ENCODE data around the gene ATXN10.
A peak's percentile ranks its signal among the peaks of the same experiment; 100 is the strongest.

ATXN10 gene

DNA sequence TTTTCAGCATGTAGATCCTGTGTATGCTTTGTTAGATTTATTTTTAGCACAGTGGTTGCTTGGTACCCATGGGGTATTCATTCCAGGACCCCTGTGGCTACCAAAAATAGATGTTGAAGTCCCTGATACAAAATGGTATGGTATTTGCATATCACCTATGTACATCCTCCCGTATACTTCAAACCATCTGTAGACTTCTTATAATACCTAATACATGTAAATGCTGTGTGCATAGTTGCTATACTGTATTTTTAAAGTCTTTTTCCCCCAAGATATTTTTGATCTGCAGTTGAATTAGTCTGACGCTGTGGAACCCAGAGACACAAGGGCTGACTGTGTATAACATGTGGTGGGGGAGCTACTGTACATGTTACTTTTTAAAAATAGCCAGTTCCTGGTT lies 101.1 kb downstream of the ATXN10 start:
- Histone ChIP-seq H3K79me2 (ENCODE audit: control insufficient read depth, low read length) (peaks cover 71% of the 10 kb centered on the region), H3K9me3 (ENCODE audit: control insufficient read depth, insufficient read depth, low read length) (no peaks in the 10 kb centered on the region), H3K36me3 (ENCODE audit: control insufficient read depth, low read length) (peaks cover 48% of the 10 kb centered on the region), H3K4me2 (ENCODE audit: low read length) (peak overlapping the region; percentile 90), H3F3A (ENCODE audit: control insufficient read depth, insufficient read depth) (peaks cover 82% of the 10 kb centered on the region), H4K20me1 (ENCODE audit: control insufficient read depth, insufficient read depth, low read depth, low read length) (no peaks in the 10 kb centered on the region), H3K4me3 (ENCODE audit: low read length) (peak overlapping the region; percentile 66), H3K9me2 (replicated peaks; ENCODE audit: control insufficient read depth, low read length) (no peaks in the 10 kb centered on the region), H3K27me3 (ENCODE audit: control insufficient read depth, low read length) (no peaks in the 10 kb centered on the region), H3K27ac (ENCODE audit: low read depth, low read length) (peak overlapping the region; percentile 100), H3K4me1 (ENCODE audit: control insufficient read depth, low read length) (peaks cover 100% of the 10 kb centered on the region)
- TF ChIP-seq, protein P1, sequence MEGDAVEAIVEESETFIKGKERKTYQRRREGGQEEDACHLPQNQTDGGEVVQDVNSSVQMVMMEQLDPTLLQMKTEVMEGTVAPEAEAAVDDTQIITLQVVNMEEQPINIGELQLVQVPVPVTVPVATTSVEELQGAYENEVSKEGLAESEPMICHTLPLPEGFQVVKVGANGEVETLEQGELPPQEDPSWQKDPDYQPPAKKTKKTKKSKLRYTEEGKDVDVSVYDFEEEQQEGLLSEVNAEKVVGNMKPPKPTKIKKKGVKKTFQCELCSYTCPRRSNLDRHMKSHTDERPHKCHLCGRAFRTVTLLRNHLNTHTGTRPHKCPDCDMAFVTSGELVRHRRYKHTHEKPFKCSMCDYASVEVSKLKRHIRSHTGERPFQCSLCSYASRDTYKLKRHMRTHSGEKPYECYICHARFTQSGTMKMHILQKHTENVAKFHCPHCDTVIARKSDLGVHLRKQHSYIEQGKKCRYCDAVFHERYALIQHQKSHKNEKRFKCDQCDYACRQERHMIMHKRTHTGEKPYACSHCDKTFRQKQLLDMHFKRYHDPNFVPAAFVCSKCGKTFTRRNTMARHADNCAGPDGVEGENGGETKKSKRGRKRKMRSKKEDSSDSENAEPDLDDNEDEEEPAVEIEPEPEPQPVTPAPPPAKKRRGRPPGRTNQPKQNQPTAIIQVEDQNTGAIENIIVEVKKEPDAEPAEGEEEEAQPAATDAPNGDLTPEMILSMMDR (IDR thresholded peaks at IDR 0.05; ENCODE audit: low read depth, low read length, poor library complexity, severe bottlenecking) = no peak

DNA sequence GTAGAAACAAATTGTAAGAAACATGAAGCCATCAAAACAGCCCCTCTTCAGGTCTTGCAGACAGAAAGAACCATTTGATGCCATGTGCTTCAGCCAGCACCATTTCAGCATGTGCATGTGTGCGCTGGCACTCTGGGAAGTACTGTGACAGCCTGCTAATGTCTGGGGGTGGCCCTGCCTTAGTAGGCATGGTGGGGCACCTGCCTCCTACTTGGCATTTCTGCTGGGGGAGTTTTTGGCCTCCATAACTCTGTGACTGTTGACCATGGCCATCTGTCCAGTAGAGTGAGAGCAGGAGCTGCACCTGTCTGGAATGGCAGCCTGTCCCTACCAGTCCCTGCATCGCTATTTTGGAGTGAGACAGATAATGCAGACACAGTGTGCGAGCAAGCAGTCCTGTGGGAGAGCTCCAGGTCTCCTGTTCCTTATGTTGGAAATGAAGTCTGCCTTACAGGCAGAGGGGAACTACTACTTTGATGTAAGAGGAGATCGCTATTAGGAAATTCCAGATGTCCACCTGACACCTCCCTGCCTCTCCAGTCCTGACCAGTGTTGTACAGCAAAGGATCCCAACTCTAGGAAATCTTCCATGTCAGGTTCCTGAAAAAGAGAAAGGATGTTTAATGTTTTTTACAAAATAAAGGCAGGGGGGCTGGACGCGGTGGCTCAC lies 102.5 kb downstream of the ATXN10 start:
- no peaks in the 10 kb centered on the region for H3K9me3 ChIP-seq (ENCODE audit: control insufficient read depth, insufficient read depth, low read length)
- peak overlapping the region; percentile 100 for H3K27ac ChIP-seq (ENCODE audit: low read depth, low read length)
- peak overlapping the region; percentile 90 for H3K4me2 ChIP-seq (ENCODE audit: low read length)
- H3K4me1 ChIP-seq (ENCODE audit: control insufficient read depth, low read length) = peaks cover 100% of the 10 kb centered on the region
- H4K20me1 ChIP-seq (ENCODE audit: control insufficient read depth, insufficient read depth, low read depth, low read length) = no peaks in the 10 kb centered on the region
- H3K9me2 ChIP-seq (replicated peaks; ENCODE audit: control insufficient read depth, low read length) = no peaks in the 10 kb centered on the region
- H3K4me3 ChIP-seq (ENCODE audit: low read length) = peak overlapping the region; percentile 66
- TF ChIP-seq, protein P1 (IDR thresholded peaks at IDR 0.05; ENCODE audit: low read depth, low read length, poor library complexity, severe bottlenecking) = no peak
- no peak for TF ChIP-seq EZH2phosphoT487 (IDR thresholded peaks at IDR 0.05; ENCODE audit: borderline replicate concordance, low read length)
- H3K36me3 ChIP-seq (ENCODE audit: control insufficient read depth, low read length) = peaks cover 49% of the 10 kb centered on the region
- no peaks in the 10 kb centered on the region for H3K27me3 ChIP-seq (ENCODE audit: control insufficient read depth, low read length)
- H3K79me2 ChIP-seq (ENCODE audit: control insufficient read depth, low read length) = peaks cover 70% of the 10 kb centered on the region
- peaks cover 83% of the 10 kb centered on the region for H3F3A ChIP-seq (ENCODE audit: control insufficient read depth, insufficient read depth)

DNA sequence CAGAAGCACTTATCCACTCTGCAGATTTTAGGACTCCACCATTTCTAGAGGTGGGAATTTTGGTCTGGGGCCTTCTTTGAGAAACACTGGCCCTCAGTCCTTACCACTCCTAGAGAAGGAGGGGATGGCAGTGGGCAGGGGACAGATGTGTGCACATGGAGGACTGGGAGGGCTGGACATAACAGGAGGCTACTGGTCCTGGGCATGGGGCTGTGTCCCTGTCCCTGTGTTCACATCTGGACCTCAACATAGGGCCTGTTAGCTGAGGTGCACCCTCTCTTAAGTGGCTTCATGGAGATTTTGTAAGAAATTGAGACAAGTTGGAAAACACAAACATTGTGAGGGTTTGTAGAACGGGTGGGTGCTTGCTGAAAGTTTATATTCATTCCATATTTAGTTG lies 103.4 kb downstream of the ATXN10 start:
- Histone ChIP-seq H3K9me2 (replicated peaks; ENCODE audit: control insufficient read depth, low read length) (no peaks in the 10 kb centered on the region), H3K27ac (ENCODE audit: low read depth, low read length) (peak overlapping the region; percentile 100), H3K9me3 (ENCODE audit: control insufficient read depth, insufficient read depth, low read length) (no peaks in the 10 kb centered on the region), H3K36me3 (ENCODE audit: control insufficient read depth, low read length) (peaks cover 50% of the 10 kb centered on the region), H3K27me3 (ENCODE audit: control insufficient read depth, low read length) (no peaks in the 10 kb centered on the region), H3K4me2 (ENCODE audit: low read length) (peak overlapping the region; percentile 90), H3F3A (ENCODE audit: control insufficient read depth, insufficient read depth) (peaks cover 73% of the 10 kb centered on the region), H3K79me2 (ENCODE audit: control insufficient read depth, low read length) (peaks cover 75% of the 10 kb centered on the region), H4K20me1 (ENCODE audit: control insufficient read depth, insufficient read depth, low read depth, low read length) (no peaks in the 10 kb centered on the region), H3K4me3 (ENCODE audit: low read length) (peak overlapping the region; percentile 66), H3K4me1 (ENCODE audit: control insufficient read depth, low read length) (peaks cover 100% of the 10 kb centered on the region)
- TF ChIP-seq, protein P1 (IDR thresholded peaks at IDR 0.05; ENCODE audit: low read depth, low read length, poor library complexity, severe bottlenecking) = no peak
- TF ChIP-seq EZH2phosphoT487 (IDR thresholded peaks at IDR 0.05; ENCODE audit: borderline replicate concordance, low read length) = no peak

Data from DOHH2 (cell line).